Cardiac fibroblast (primary cell): ENCODE results near the gene KIF23.

ENCODE experiments used
- DNase-seq, 2 donors: peaks; one replicate each; pipeline versions ENCODE4 v3.0.0 to v3.0.0-alpha.2; 2010; ENCODE audit warnings: low read depth in 2 of 2
- H3K4me3 ChIP-seq, 2 donors: replicated peaks in 1 of 2; 1 replicate in 1 of 2; 2 replicates in 1 of 2; pipeline ENCODE4 v1.5.1; 2011; ENCODE audit warnings: low read depth in 2 of 2, low read length in 2 of 2, mild to moderate bottlenecking in 2 of 2, moderate library complexity in 1 of 2
- TF ChIP-seq, protein P1 (sequence below): IDR thresholded peaks from one replicate; pipeline ENCODE4 v1.5.1; 2011; ENCODE audit warnings: low read depth, mild to moderate bottlenecking, low read length, inconsistent platforms

Gene KIF23

DNA sequence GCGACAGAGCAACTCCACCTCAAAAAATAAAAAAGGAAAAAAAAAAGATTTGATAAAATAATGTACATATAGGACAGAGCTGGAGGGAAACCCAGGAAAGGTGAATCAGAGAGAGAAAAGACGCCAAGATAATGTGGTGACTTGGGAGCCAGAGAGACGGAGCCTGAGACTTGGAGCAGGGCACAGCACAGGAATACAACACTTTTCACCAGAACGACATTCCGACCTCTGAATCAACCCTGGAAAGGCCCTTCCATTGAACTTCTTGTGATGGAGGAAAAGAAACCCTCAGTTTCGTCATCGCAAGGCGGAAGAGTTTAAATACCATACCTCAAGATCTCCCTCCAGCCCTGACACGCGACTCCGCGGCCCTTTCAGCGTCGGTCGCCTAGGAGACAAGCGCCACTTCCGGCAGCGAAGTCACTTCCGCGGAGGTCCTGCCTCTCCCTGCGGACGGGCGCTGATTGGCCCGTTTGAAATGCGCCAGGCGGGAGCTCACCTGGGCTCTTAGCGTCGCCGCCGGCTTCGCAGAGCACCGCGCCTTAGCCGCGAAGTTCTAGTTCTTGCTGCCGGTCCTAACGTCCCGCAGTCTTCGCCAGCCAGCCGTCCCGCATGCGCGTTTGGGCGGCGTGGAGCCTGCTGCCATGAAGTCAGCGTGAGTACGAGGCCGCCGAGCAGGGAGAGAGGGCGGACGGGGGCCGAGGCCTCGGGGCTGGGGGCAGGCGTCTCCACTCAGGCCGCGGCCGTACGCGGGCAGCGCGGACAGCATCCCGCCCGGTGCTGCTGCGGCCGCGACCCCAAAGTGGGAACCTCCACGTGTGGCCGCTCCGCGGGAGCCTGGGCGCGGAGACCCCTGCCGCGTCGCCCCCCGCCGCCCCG is at the start of gene KIF23:
TSS of gene KIF23 (plus strand) at position 528 of the 879 bp plus-strand sequence. CDS start at position 645, 117 bp downstream.
- TF ChIP-seq, protein P1, sequence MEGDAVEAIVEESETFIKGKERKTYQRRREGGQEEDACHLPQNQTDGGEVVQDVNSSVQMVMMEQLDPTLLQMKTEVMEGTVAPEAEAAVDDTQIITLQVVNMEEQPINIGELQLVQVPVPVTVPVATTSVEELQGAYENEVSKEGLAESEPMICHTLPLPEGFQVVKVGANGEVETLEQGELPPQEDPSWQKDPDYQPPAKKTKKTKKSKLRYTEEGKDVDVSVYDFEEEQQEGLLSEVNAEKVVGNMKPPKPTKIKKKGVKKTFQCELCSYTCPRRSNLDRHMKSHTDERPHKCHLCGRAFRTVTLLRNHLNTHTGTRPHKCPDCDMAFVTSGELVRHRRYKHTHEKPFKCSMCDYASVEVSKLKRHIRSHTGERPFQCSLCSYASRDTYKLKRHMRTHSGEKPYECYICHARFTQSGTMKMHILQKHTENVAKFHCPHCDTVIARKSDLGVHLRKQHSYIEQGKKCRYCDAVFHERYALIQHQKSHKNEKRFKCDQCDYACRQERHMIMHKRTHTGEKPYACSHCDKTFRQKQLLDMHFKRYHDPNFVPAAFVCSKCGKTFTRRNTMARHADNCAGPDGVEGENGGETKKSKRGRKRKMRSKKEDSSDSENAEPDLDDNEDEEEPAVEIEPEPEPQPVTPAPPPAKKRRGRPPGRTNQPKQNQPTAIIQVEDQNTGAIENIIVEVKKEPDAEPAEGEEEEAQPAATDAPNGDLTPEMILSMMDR = no peak
- DNase-seq = peak; percentile 94 to 96
- peak within 1 kb of the TSS; percentile 97 to 98 for H3K4me3 ChIP-seq

DNA sequence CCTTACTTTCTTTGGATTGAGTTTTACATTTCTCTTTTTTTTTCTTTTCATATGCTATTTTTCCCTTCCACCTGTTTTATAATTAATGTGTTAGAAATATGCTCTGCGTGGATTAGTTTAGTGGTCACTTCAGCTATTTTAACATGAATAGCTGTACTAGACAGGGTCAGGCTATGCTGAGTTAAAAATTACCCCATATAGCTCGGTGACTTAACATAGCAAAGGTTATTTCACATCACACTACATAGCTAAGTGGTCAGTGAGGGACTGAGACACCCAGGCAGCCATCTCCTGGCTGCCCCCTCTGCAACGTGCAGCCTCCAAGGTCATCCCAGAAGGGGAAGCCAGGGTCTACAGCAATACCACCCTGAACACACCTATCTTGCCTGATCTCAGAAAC is 46.9 kb upstream of the KIF23 start:
- TF ChIP-seq, protein P1 = no peak
- H3K4me3 ChIP-seq = no peak overlapping the region
- DNase-seq = no peak

DNA sequence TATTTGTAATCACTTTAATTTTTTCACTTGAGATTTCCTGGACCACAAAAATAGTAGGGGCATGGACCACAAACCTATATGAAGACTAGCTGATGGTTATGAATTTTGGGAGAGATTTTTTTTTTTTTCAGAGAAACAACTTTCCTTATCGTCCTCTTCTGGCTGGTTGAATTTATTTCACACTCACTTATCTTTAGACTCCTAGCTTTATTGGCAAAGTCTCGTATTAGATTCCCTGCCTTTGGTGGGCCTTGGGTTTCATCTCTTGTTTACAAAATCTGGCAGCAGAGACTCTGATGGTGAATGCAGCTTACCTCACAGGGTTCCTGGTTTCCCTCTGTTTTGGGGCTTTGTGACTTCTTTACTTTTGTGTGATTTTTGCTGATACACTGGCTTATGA is 44.5 kb upstream of the KIF23 start:
- TF ChIP-seq, protein P1 = no peak
- DNase-seq = no peak
- H3K4me3 ChIP-seq = no peak overlapping the region

DNA sequence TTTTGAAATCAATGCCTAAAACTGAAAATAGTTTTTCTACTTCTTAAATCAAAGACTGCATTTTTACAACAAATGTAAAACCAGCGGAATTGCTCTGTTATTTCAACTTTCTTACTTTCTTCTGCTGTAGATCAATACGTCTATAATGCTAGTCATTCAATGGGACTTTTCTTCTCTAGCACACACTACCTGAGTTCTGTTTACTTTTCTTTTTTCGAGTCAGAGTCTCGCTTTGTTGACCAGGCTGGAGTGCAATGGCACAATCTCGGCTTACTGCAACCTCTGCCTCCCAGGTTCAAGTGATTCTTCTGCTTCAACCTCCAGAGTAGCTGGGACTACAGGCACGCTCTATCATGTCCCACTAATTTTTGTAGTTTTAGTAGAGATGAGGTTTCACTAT is 40.7 kb upstream of the KIF23 start:
- DNase-seq = no peak
- TF ChIP-seq, protein P1 = no peak
- no peak overlapping the region for H3K4me3 ChIP-seq

DNA sequence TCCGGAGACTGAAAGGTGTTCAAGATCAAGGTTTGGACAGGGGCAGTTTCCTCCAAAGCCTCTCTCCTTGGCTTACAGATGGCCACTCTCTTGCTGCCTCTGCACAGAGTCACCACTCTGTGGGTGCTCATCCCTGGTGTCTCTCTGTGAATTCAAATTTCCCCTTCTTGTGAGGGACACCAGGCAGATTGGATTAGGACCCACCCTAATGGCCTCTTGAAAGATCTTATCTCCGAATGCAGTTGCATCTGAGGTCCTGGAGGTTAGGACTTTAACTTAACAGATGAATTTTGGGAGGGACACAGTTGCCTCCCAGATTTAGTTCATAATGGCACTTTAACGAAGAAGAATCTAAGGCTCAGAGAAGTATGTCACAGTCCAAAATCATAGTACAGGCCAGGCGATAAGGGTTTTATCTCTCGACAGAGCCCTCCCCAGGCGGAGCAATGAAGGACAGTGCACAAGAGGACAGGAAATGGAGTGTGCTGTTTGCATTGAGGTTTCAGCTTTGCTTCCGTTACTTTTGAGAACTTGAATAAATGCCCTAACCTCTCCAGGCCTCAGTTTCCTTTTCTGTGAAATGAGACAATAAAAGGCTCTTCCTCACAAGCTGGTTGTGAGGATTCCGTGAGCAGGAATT is 38.9 kb upstream of the KIF23 start:
- H3K4me3 ChIP-seq = no peak overlapping the region
- TF ChIP-seq, protein P1 = no peak
- no peak for DNase-seq

DNA sequence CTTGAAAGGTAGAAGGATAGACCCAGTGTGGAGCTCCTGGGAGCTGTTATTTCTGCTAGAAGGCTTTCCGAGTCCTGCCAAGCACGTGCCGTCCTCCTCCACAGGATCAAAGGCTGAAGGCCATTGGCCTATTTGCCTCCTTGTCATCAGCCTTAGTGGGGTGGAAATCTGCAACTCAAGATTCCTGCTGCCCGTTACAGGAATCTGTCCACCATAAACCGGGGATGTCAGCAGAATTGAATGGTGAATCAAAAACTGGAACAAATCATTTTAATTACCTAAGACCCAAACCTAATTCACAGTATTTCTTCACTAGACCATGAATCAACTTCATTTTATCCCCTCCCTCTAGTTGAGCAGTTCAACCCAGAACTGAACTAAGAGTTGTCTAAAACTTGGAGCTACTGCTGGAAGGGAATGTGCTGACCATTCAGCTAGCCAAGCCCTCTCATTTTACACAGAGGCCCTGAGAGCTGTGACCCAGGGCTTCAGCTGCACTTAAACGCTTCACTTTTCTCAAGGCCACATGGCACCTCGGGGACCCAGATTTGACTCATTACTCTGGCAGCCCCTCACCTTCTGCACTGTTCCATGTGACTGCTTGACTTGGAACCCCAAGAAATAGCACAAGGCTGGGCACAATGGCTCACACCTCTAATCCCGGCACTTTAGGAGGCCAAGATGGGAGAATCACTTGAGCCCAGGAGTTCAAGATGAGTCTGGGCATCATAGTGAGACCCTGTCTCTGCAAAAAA is 36.8 kb upstream of the KIF23 start:
- no peak for DNase-seq
- H3K4me3 ChIP-seq = no peak overlapping the region
- TF ChIP-seq, protein P1 = no peak
